GM21515 (cell line): Measurements from ENCODE around the gene ADAMTS14.

Source experiments
- ATAC-seq: cut with Tn5 transposase; IDR thresholded peaks from one replicate; pipeline ENCODE4 v1.9.1; 2021; ENCODE audit not compliant: unreplicated experiment

ADAMTS14 gene

DNA sequence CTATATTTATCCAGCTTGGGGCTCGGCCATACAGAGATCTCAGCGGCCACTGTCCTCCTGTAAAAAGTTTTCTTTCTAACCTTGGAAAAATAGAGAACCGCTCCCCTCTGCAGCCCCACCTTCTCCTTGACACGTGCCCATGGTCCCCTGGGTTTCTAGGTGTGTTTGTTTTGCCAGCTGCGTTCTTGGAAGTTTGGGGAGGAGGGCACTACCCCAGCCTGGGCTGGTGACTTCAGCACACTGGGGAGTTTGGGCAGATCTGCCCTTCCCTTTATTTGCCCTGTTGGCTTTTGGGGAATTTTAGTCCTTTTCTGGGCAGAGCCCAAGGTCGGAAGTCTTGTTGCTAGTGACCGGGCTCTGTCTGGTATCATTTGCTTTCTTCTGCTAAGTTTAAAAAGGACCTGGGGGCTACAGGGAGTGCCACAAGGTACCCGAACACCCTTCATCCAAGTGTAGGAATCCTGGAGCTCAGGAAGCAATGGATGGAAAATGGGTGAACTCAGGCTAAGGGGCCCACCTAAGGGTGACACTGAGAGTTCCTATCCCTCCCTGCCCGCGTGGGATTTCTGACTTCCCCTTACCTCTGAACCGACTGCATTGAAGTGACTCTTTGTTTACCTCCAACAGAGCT, 1.7 kb downstream of the ADAMTS14 start:
- no peak for ATAC-seq

DNA sequence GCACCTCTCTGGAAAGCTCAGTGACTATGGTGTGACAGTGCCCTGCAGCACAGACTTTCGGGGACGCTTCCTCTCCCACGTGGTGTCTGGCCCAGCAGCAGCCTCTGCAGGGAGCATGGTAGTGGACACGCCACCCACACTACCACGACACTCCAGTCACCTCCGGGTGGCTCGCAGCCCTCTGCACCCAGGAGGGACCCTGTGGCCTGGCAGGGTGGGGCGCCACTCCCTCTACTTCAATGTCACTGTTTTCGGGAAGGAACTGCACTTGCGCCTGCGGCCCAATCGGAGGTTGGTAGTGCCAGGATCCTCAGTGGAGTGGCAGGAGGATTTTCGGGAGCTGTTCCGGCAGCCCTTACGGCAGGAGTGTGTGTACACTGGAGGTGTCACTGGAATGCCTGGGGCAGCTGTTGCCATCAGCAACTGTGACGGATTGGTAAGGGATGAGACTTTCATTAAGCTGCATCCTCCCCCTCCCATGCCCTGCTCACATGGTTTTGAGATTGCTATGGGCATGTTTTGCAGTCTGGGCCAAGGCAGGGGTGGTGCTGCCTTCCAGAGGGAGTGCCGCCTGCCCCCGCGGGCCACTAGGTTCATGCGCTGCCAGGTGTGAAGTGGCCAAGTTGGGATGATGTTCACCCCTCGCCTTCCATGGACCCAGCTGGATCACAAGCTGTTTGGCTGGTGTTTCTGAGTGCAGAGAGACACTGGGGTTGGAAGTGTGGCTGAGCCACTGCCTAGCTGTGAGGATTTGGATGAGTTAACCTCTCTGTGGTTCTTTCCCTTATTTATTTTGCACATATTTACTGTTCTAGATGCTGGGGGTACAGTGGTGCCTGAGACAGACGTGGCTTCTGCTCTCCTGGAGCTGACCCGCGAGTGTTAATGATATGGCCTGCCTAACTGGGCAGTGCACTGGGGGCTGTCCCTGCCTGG, 2.5 kb downstream of the ADAMTS14 start:
- ATAC-seq: no peak

DNA sequence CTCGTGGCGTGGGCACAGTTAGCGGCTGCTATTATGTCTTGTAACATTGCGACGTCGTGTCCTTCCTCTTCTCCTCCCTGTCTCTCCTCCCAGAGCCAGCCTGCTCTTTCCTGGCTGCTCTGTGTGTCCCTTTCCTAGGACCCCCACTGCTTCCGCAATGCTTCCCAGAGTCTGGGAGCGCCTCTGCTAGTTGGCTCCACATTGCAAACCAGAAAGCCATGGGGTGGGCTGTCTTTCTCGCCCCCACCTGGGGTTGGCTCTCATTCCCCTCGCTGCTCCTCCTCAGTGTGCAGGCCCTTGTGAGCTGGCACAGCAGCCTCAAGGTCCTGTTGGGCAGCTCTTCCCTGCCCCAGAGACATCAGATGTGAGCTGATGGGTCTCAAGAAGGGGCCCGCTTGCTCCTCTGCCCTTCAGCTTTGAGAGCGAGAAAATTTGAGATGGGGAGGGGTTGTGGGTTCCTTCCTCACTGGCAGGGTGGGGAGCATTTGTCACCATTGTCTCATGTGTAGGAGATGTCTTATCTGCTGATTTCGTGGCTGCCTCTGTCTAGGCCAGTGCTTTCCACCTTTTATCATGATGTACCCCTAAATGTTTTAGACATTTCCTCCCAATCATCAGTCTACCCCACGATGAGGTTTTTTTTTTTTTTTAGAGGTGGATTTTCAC, 3.3 kb downstream of the ADAMTS14 start:
- ATAC-seq: no peak

DNA sequence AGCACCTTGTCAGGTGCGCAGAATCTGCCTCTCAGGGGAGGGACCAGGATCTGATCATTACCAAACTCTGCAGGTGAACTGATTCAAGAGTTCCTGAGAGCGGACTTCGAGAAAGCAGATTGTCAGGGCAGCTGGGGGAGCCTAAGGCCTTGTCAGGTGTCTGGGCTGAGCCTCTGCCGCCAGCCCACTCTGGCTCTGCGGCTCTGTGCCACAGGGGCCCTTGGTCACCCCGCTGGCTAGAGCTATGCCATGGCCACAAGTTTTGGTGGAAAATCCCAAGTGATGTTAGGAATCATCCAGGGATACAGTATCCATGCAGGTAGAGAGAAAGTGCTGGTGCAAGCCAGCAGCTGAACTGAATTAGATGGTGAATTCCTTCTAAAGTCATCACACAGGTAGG, 4.2 kb downstream of the ADAMTS14 start:
- ATAC-seq: no peak

DNA sequence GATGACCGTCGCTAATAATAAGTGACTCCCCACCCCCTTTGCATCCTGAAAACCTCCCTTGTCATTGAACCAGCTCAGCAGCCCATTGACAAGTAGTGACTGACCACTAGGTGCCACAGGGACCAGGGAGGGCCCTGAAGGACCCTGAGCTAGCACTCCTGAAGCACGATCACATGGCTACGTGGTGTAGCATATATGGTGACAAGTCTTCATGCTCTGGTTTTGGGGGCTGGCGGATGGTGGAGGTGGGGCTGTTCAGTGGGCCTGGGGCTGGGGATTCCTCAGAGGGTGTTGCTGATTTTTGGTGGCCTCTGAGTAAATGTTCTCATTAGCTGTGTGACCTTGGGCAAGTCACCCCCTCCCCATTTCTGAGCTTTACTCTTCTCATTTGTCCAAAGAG, 4.7 kb downstream of the ADAMTS14 start:
- ATAC-seq: no peak

DNA sequence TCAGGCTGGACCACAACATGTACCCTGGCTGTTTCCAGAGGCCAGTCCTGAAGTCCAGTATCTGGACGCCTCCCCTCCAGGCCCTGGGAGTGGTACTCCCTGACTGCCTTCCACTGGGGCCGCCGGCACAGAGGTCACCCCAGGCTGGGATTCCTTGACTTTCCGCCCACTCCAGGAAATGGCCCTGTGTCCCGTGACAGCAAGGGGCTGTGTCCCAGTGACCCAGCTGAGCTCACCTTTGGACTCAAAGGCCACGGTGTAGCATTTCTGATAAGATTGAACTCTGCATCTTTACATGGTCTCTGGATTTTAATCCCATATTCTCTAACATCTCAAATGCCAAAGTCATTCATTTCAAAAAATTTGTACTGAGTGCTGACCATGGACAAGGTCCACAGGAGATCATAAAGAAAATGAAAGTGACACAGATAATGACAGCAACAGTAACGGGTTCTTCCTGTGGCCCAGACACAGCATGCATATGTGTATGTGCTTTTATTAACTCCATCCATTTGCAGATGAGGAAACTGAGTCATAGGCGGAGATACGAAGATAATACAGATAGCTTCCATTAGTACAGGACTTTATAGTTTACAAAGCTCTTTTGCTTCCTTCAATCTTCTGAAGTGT, 5.4 kb downstream of the ADAMTS14 start:
- ATAC-seq: no peak

DNA sequence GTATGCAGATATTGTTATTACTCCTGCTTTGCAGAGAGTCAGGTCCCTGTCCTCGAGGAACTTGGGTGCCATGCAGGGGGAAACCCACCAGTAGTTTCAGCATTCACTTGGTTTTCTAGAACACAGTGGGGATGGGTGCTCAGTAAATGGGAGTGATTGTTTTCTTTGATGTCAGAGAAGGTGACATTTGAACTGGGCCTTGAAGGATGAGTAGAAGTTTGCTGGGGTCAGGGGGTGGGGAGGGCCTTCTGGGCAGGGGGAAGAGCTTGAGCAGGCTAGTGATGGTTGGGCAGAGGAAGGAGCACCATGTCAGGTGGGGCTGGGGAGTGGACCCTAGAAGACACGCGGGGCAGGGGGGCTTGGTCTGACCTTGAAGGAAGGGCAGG, 5.9 kb downstream of the ADAMTS14 start:
- no peak for ATAC-seq

DNA sequence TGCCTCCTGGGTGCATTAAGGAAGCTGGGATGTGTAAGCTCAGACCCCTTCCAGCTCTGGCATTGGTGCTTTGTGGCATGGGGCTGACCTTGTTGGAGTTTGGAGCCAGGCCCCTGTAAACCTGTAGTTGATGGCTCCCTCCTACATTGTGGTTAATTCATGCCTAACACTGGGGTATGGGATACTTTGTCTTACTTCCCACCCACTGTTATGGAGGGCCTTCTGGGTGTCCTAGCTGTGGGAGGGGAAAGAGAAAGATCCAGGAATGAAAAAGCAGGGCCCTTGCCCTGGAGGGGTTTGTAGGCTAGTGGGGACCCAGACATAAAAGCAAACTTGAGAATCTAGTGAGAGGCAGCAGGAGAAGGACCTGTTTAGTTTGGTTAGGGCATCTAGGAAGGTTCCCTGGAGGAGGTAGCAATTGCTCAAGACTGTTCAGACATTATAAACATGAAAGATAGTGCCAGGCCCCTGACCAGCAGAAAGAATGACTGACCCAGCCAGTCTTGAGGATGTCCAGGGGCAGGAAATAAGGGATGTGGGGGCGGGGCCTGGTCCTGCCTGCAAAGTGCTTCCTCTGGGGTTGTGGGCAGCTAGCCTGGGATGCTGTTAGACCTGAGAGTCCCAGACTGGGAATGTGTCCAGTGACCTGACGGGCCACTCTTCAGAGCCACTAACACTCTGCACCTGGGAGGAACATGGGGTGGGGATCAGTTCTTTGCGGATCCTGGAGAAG, 6.6 kb downstream of the ADAMTS14 start:
- ATAC-seq: no peak

DNA sequence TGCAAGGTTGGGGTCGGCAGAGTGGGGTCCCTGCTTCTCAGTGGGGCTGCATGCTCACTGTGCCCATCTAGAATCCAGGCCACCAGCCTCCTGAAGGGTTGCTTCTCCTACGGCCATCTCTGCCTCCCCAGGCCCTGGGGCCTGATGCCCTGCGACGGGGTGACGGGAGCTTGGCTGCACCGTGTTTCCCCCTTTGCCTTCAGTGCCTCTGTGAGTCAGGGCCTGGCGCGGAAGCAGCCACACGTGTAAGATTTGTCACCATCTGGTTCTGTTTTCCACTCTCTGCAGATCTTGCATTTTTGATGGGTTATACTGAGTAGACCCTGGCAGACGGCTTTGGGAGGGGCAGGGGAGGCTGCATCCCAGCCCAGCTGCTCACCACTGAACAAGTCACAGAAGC, 7.2 kb downstream of the ADAMTS14 start:
- no peak for ATAC-seq

DNA sequence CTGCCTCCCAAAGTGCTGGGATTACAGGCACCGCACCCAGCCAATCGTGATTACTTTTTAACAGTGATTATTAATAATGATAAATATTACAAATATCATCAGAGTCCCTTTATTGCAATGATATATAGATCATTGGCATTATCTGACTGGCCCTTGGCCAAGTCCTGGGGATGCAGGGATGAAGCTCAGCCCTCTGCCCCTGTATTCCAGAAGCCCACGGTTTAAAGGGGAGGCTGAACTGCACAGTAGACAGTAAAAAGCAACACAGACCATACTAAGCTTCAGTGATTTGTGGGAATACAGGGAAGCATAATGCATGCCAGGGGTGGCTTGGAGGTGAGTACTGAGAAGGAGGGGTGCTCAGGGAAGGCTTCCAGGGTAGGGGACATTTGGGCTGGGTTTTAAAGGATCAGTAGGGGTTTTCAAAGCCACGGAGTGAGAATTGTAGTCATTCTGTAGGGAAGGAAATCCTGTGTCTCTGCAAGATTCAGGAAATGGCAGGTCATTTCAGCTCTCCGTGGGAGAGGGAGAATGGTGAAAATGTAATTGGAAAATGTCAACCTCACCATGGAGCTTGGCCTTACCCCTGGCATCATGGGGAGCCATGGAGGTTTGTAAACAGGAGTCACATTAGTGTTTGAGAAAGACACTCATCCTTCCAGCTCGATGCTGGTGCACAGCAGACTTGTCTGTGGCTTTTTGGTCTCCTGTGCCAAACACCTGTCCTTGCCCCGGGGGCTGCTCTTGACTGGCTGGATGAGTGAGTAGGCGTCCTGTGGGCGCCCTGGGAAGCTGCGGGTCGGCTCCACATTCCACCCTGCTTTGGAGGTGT, 8.8 kb downstream of the ADAMTS14 start:
- ATAC-seq: no peak

DNA sequence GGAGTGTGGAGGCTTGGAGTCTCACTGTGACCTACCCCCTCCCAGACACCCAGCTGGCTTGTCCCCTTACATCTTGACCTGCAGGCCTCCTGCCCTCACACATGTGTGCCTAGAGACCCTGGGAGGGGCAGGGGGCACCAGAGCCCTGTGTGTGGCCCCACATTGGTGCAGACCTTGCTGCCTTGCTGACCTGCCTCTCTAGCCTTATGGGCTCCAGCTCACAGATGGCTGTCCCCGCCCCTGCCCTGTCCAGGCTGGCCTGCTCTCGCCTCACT, 9.4 kb downstream of the ADAMTS14 start:
- no peak for ATAC-seq

DNA sequence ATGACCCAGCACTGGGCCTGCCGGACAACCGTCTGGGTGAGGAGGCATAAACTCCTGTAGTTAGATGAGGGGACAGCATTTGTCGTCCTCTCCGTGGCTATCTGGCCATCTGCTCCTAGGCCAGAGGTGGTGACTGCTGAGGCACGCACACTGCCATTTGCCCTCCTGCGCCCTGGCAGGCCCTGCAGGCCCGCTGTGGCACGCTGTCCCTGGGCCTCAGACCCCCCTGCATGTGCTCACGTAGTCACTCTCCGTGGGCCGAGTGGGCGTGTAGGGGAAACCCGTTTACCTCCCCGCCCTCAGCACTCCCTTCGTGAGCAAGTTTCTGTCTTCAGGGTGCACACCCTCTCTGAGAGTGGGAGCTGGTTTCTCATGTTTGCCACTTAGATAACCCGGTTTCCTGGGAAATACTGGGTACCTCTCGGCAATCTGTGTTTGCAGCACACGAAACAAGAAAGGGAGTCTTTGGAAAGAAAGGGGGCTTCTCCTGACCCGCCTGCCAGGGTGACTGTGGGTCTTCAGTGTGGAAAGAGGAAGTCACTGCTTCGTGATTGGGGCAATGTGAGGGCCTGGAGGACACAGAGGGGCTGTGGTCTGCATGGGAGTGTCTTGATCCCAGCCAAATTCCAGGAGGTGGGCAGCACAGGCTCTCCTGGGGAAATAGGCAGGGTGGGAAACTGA, 10.8 kb downstream of the ADAMTS14 start:
- ATAC-seq: no peak

DNA sequence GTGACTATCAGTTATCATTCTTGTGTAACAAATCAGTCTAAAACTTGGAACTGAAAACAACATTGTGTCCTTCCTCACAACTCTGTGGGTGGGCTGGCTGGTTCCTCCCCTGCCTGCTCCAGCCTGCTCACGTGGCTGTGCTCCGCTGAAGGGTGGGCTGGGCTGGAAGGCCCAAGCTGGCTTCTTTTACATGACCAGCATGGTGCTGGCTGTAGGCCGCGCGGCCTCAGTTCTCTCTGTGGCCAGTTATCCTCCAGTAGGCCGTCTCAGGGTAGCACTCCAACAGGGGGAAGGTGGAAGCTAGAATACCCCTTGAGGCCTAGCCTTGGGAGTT, 11.3 kb downstream of the ADAMTS14 start:
- no peak for ATAC-seq

DNA sequence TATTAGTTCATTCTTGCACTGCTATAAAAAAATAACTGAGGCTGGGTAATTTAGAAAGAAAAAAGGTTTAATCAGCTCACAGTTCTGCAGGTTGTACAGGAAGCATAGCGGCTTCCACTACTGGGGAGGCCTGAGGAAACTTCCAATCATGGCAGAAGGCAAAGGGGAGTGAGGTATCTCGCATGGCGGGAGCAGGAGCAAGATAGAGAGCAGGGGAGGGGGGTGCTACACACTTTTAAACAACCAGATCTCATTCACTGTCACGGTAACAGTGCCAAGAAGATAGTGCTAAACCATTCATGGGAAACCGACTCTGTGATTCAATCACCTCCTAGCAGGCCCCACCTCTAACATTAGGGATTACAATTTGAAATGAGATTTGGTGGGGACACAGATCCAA, 11.6 kb downstream of the ADAMTS14 start:
- ATAC-seq: no peak

DNA sequence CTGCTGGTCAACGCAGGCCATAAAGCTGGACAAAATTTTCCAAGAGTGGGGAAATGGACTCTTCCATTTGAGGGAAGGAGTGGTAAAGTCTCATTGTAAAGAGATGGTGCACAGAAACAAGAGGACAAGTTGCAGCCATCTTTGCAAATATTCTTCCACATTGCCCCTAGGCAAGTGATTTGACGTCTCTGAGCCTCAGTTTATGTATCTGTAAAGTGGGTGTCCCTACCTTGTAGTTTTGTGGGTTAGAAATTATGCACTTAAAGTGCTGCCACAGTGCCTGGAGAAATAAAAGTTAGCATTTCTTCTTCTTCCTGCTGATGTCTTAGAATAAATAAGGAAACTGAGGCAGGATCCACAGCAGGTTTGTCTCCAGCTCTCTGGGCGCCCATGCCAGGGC, 12.1 kb downstream of the ADAMTS14 start:
- no peak for ATAC-seq

DNA sequence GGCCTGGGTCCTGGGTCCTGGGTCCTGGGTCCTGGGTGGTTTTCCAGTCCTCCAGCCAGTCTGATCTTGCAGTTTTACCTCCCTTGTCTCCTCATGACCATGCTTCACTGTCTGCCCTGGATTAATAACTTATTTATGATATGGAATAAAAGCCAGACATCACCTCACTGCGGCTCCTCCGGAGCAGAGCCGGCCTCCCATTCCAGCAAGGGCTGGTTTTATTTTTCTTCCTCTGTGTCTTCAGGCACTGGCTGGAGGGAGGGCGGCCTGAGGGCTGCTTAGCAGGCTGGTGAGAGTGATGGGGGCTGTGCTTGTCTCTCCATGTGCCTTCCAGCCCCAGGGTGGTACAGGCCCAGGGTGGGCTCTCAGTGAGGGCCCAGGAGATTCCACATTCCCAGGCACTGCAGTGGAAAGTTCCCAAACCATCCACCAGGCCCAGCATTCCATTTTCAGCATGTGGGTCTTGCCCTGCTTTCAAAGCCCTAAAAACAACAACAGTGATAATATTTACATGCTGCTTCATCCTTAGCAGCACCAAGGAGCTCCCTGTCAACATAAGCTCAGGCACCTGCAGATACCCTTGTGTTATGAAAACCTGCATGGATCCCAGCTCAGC, 12.6 kb downstream of the ADAMTS14 start:
- ATAC-seq: no peak

DNA sequence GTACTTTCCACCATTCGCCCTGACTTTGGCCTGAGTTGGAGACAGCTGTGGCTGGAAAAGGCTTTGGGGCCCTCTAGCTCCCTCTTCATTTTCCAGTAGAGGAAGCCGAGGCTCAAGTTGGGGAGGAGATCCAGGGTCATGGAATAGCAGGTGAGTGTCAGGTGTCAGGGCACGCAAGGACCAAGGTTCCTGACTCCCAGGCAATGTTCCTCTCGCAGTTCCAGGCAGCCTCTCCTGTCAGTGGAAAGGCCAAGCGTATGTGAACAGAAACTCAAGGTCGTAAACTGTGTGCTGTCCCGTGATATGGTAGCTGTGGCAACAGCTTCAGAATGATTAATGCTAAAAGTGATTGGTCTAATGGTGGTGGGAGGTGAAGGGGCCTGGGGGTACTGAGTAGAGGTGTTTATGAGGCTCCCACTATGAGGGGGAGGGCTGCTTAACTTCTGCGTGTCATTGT, 13.2 kb downstream of the ADAMTS14 start:
- no peak for ATAC-seq

DNA sequence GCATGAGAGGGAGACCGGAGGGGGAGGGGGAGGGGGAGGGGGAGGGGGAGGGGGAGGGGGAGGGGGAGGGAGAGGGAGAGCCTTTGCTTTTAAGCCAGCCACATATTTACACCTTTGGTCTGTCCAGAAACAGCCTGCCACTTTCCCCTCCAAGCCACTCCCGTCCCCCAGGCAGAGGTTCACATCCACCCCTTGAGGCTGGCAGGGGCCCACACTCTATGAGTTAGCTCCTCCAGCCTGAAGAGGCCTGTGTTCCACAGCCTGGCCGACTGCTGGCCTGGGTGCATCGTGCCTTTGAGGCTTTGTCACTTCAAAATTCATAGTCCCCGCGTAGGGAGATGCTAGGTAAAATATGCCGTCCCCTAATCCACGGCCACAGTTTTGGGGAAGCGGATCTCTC, 16.5 kb downstream of the ADAMTS14 start:
- ATAC-seq: no peak

DNA sequence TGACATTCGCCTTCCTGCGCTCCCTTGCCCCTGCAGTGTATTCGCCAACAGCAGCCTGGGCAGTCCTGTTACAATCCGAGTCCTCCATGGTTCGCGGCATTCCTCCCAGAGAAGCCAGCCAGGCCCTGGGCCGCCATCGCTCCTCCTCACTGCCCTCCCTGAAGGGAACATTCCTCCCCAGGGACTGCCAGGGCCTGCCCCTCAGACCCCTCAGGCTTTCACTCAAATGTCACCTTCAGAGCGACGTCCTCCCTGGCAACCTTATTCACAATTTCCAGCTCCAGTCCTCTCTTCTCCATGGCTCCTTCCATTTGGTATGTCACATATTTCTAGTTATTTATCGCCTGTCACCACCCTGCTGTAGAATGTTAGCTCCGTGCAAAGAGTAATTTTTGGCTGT, 17.4 kb downstream of the ADAMTS14 start:
- ATAC-seq: no peak
